K562 (cell line): Measurements from ENCODE around the gene IDH3G. TPM values are rescaled to one million over a fixed set of nuclear protein-coding genes. Genes with fewer than 3 reads are reported as not detected.
A peak's percentile ranks its signal among the peaks of the same experiment; 100 is the strongest.

ENCODE experiments used
- ADNP ChIP-seq: fragments of 200-800 bp; sonication (Bioruptor generic); IDR thresholded peaks from 2 replicates; pipeline ENCODE4 v1.6.1; 2016; ENCODE audit warnings: missing genetic modification characterization, missing compliant biosample characterization
- CBX5 ChIP-seq: IDR thresholded peaks from 2 replicates; pipeline ENCODE4 v1.6.1; 2014; ENCODE audit warnings: low read depth, borderline replicate concordance
- CEBPG ChIP-seq, 3 experiments: fragments of 200-800 bp in 1 of 3; sonication (Bioruptor generic) in 1 of 3; sonication (generic) in 1 of 3; formaldehyde crosslinking in 1 of 3; IDR thresholded peaks in 2 of 3; conservative IDR thresholded peaks in 1 of 3; 2 replicates each; pipeline versions ENCODE4 v1.6.1 to v1.8.0; 2016 to 2022; ENCODE audit warnings: missing compliant biosample characterization in 2 of 3, missing genetic modification characterization in 2 of 3, mild to moderate bottlenecking in 1 of 3, missing genetic modification reagents in 1 of 3
- CHD4 ChIP-seq: fragments of 200-600 bp; sonication (generic); IDR thresholded peaks from 3 replicates; pipeline ENCODE4 v1.6.1; 2012; ENCODE audit warnings: low read depth, mild to moderate bottlenecking, mixed read lengths, low read length, inconsistent platforms; ENCODE audit not compliant: insufficient read depth, insufficient replicate concordance, poor library complexity, severe bottlenecking
- EP300 ChIP-seq: IDR thresholded peaks from 2 replicates; pipeline ENCODE4 v1.6.1; 2012; ENCODE audit warnings: low read length, improper control_type of control experiment
- MEF2A ChIP-seq: IDR thresholded peaks from 2 replicates; pipeline ENCODE4 v1.6.1; 2011; ENCODE audit warnings: low read depth, mild to moderate bottlenecking, low read length, moderate library complexity; ENCODE audit not compliant: control insufficient read depth
- SMAD3 ChIP-seq: fragments of 450-650 bp; formaldehyde crosslinking; conservative IDR thresholded peaks from 2 replicates; pipeline ENCODE4 v1.4.0; 2020; ENCODE audit warnings: mild to moderate bottlenecking
- SMARCA4 ChIP-seq: fragments of 450-650 bp; IDR thresholded peaks from 2 replicates; pipeline ENCODE4 v1.6.1; 2016
- TAF9B ChIP-seq: fragments of 450-650 bp; IDR thresholded peaks from 2 replicates; pipeline ENCODE4 v1.6.1; 2018; ENCODE audit warnings: mild to moderate bottlenecking; ENCODE audit not compliant: partially characterized antibody
- TSHZ1 ChIP-seq: fragments of 250-450 bp; sonication (Bioruptor Pico); IDR thresholded peaks from 2 replicates; pipeline ENCODE4 v1.4.0; 2020; ENCODE audit warnings: mild to moderate bottlenecking, moderate library complexity
- ZBTB11 ChIP-seq, 3 experiments: fragments of 200-800 bp in 1 of 3; fragments of 250-450 bp in 1 of 3; fragments of 450-650 bp in 1 of 3; sonication (Bioruptor Pico) in 1 of 3; sonication (Bioruptor generic) in 1 of 3; formaldehyde crosslinking in 1 of 3; IDR thresholded peaks; 2 replicates each; pipeline versions ENCODE4 v1.6.1 to v1.8.0; 2016 to 2022; ENCODE audit warnings: mild to moderate bottlenecking in 2 of 3, missing genetic modification characterization in 2 of 3, missing compliant biosample characterization in 1 of 3, moderate library complexity in 1 of 3
- ZFP1 ChIP-seq: fragments of 450-650 bp; formaldehyde crosslinking; IDR thresholded peaks from 2 replicates; pipeline ENCODE4 v1.4.0; 2020; ENCODE audit warnings: mild to moderate bottlenecking, mixed read lengths
- ZNF830 ChIP-seq: fragments of 250-450 bp; sonication (Bioruptor Pico); IDR thresholded peaks from 2 replicates; pipeline ENCODE4 v1.5.0; 2021; ENCODE audit warnings: mild to moderate bottlenecking
- polyA plus RNA-seq, 8 experiments: library from polyadenylated mRNA; depleted of rRNA in 4 of 8; stranded (reverse) in 5 of 8; unstranded in 3 of 8; fragments of >200 nt; fragmentation: Nextera tagmentation in 2 of 8; fragmentation: Illumina TruSeq in 1 of 8; extraction: Ambion mirVana in 2 of 8; extraction: Trizol in 1 of 8; gene quantifications; 2 replicates each; pipeline versions ENCODE4 v1.2.1 to v1.2.3, GENCODE V29; 2011 to 2014; ENCODE audit warnings: inconsistent platforms in 1 of 8, missing spikeins in 1 of 8
- total RNA-seq, 7 experiments: library from RNA; depleted of rRNA in 6 of 7; stranded (reverse); fragments of >200 nt in 6 of 7; fragmentation: Illumina TruSeq in 2 of 7; extraction: Trizol in 2 of 7; gene quantifications; 2 replicates each; pipeline versions ENCODE4 v1.2.1 to v1.2.3, GENCODE V29; 2011 to 2021; ENCODE audit warnings: low replicate concordance in 1 of 7
- TF ChIP-seq, protein P1 (sequence below): IDR thresholded peaks from 3 replicates; pipeline ENCODE4 v1.6.1; 2011; ENCODE audit warnings: borderline replicate concordance, mild to moderate bottlenecking; ENCODE audit not compliant: insufficient read length, insufficient read depth
- TF ChIP-seq, protein P2 (sequence below): fragments of 450-650 bp; formaldehyde crosslinking; IDR thresholded peaks from 2 replicates; pipeline ENCODE4 v1.4.0; 2022; ENCODE audit warnings: missing genetic modification characterization

IDH3G gene
- total and polyA plus RNA-seq, 9 of the 15 experiments (the other 6 are each of a cell fraction or from before 2014, with no cell fraction given), result 24.3 to 72.5 (median 37.9) TPM

GRCh38 chrX:153765138-153766079 lies 28.8 kb downstream of the IDH3G start (continued):
- TF ChIP-seq TSHZ1 (CRISPR knock-in tag) (no peak), TAF9B (peak; percentile 42), ZBTB11 (CRISPR knock-in tag; IDR thresholded peaks at IDR 0.05) (peak in 2 of 3 experiments; percentile 77 to 96; a peak in 4 of 6 replicates), EP300 (peak; percentile 82), SMARCA4 (peak; percentile 82), ZFP1 (CRISPR knock-in tag) (no peak), CBX5 (no peak), ZNF830 (CRISPR knock-in tag) (no peak), ADNP (no peak), MEF2A (no peak), SMAD3 (CRISPR knock-in tag) (no peak), CEBPG (CRISPR knock-in tag; IDR thresholded peaks at IDR 0.05) (no peak), CEBPG (tag; conservative IDR thresholded peaks at IDR 0.05 in 1 of 2, IDR thresholded peaks at IDR 0.05 in 1 of 2) (no peak), CHD4 (no peak)
- TF ChIP-seq, protein P1, sequence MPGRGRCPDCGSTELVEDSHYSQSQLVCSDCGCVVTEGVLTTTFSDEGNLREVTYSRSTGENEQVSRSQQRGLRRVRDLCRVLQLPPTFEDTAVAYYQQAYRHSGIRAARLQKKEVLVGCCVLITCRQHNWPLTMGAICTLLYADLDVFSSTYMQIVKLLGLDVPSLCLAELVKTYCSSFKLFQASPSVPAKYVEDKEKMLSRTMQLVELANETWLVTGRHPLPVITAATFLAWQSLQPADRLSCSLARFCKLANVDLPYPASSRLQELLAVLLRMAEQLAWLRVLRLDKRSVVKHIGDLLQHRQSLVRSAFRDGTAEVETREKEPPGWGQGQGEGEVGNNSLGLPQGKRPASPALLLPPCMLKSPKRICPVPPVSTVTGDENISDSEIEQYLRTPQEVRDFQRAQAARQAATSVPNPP, result no peak
- TF ChIP-seq, protein P2, sequence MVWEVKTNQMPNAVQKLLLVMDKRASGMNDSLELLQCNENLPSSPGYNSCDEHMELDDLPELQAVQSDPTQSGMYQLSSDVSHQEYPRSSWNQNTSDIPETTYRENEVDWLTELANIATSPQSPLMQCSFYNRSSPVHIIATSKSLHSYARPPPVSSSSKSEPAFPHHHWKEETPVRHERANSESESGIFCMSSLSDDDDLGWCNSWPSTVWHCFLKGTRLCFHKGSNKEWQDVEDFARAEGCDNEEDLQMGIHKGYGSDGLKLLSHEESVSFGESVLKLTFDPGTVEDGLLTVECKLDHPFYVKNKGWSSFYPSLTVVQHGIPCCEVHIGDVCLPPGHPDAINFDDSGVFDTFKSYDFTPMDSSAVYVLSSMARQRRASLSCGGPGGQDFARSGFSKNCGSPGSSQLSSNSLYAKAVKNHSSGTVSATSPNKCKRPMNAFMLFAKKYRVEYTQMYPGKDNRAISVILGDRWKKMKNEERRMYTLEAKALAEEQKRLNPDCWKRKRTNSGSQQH (CRISPR knock-in tag), result no peak; the same call in 1 of the 2 replicates
